HL-60 (cell line): ENCODE results near the gene CYP2A6.
"Not testable (repeated sequence)": the region's sequence is repeated elsewhere in the genome, so short reads cannot be mapped to it uniquely, and the experiment has no call there.

ENCODE experiments used
- DNase-seq, 2 experiments: peaks; one replicate each; pipeline ENCODE4 v3.0.0-alpha.2; 2010 to 2020; ENCODE audit warnings: low read depth in 1 of 2, low spot score in 1 of 2
- H3K27ac ChIP-seq: fragments of 250-450 bp; sonication (Bioruptor Pico); replicated peaks from 2 replicates; pipeline ENCODE4 v1.5.1; 2020; ENCODE audit warnings: mild to moderate bottlenecking, moderate library complexity
- H3K27me3 ChIP-seq: fragments of 250-450 bp; sonication (Bioruptor Pico); 2 replicates; pipeline ENCODE4 v1.5.1; 2021; ENCODE audit warnings: mild to moderate bottlenecking, moderate library complexity; ENCODE audit not compliant: insufficient read depth, poor library complexity, severe bottlenecking
- H3K4me3 ChIP-seq: replicated peaks from 2 replicates; pipeline ENCODE4 v1.5.1; 2011; ENCODE audit warnings: mild to moderate bottlenecking, control low read depth, low read length; ENCODE audit not compliant: insufficient read depth
- GABPA ChIP-seq: IDR thresholded peaks from 2 replicates; pipeline ENCODE4 v1.6.1; 2012; ENCODE audit warnings: low read depth
- POLR2AphosphoS5 ChIP-seq: IDR thresholded peaks from 2 replicates; pipeline ENCODE4 v1.6.1; 2012; ENCODE audit warnings: low read depth
- SPI1 ChIP-seq: IDR thresholded peaks from 2 replicates; pipeline ENCODE4 v1.6.1; 2012; ENCODE audit warnings: low read depth, mild to moderate bottlenecking, borderline replicate concordance
- TF ChIP-seq, protein P1 (sequence below): IDR thresholded peaks from 2 replicates; pipeline ENCODE4 v1.6.1; 2012; ENCODE audit warnings: low read depth; ENCODE audit not compliant: insufficient replicate concordance
- TF ChIP-seq, protein P2 (sequence below): IDR thresholded peaks from one replicate; pipeline ENCODE4 v1.5.1; 2011; ENCODE audit warnings: low read length, control low read depth, inconsistent platforms; ENCODE audit not compliant: insufficient read depth

Gene CYP2A6

GRCh38 chr19:40875526-40875951 is 25.3 kb upstream of the CYP2A6 start:
- peak; percentile 31; the same call in 1 of the 2 replicates for TF ChIP-seq SPI1
- not testable (repeated sequence) for H3K27me3 ChIP-seq
- peak overlapping the region; percentile 15 for H3K4me3 ChIP-seq
- peak; percentile 88 to 99 for DNase-seq
- peak overlapping the region; percentile 39 for H3K27ac ChIP-seq

- Histone ChIP-seq H3K4me3 (peak overlapping the region; percentile 15), H3K27ac (peak overlapping the region; percentile 39)
- not testable (repeated sequence) for H3K27me3 ChIP-seq, DNase-seq
Measured at GRCh38 chr19:40874874-40875273, 24.6 kb upstream of the CYP2A6 start.

DNA sequence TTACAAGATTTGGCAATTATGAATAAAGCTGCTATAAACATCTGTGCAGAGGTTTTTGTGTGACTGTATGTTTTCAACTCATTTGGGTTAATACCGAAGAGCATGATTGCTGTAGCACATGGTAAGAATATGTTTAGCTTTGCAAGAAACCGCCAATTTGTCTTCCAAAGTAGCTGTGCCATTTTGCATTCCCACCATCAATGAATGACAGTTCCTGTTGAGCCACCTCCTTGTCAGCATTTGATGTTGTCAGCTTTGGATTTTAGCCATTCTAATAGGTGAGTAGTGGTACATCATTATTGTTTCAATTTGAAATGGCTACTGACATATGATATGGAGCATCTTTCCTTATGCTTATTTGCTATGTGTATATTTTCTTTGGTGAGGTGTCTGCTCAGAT is 23.6 kb upstream of the CYP2A6 start:
- H3K27me3 ChIP-seq, H3K4me3 ChIP-seq, DNase-seq, H3K27ac ChIP-seq: not testable (repeated sequence)

DNA sequence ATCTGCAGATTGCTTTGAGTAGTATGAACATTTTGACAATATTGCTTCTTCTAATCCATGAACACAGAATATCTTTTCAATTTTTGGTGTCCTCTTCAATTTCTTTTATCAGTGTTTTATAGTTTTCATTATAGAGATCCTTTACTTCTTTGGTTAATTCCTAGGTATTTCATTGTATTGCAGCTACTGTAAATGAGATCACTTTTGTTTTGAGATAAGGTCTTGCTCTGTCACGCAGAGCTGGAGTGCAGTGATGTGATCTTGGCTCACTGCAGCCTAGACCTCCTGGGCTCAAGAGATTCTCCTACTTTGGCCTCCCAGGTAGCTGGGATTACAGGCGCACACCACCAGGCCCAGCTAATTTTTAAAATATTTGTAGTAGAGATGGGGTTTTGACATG is 22.0 kb upstream of the CYP2A6 start:
- Histone ChIP-seq H3K27ac (no peak overlapping the region), H3K4me3 (no peak overlapping the region), H3K27me3 (no peaks in the 10 kb centered on the region)
- TF ChIP-seq, protein P1, sequence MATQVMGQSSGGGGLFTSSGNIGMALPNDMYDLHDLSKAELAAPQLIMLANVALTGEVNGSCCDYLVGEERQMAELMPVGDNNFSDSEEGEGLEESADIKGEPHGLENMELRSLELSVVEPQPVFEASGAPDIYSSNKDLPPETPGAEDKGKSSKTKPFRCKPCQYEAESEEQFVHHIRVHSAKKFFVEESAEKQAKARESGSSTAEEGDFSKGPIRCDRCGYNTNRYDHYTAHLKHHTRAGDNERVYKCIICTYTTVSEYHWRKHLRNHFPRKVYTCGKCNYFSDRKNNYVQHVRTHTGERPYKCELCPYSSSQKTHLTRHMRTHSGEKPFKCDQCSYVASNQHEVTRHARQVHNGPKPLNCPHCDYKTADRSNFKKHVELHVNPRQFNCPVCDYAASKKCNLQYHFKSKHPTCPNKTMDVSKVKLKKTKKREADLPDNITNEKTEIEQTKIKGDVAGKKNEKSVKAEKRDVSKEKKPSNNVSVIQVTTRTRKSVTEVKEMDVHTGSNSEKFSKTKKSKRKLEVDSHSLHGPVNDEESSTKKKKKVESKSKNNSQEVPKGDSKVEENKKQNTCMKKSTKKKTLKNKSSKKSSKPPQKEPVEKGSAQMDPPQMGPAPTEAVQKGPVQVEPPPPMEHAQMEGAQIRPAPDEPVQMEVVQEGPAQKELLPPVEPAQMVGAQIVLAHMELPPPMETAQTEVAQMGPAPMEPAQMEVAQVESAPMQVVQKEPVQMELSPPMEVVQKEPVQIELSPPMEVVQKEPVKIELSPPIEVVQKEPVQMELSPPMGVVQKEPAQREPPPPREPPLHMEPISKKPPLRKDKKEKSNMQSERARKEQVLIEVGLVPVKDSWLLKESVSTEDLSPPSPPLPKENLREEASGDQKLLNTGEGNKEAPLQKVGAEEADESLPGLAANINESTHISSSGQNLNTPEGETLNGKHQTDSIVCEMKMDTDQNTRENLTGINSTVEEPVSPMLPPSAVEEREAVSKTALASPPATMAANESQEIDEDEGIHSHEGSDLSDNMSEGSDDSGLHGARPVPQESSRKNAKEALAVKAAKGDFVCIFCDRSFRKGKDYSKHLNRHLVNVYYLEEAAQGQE: no peak
- TF ChIP-seq GABPA (no peak), SPI1 (no peak), POLR2AphosphoS5 (no peak)
- TF ChIP-seq, protein P2, sequence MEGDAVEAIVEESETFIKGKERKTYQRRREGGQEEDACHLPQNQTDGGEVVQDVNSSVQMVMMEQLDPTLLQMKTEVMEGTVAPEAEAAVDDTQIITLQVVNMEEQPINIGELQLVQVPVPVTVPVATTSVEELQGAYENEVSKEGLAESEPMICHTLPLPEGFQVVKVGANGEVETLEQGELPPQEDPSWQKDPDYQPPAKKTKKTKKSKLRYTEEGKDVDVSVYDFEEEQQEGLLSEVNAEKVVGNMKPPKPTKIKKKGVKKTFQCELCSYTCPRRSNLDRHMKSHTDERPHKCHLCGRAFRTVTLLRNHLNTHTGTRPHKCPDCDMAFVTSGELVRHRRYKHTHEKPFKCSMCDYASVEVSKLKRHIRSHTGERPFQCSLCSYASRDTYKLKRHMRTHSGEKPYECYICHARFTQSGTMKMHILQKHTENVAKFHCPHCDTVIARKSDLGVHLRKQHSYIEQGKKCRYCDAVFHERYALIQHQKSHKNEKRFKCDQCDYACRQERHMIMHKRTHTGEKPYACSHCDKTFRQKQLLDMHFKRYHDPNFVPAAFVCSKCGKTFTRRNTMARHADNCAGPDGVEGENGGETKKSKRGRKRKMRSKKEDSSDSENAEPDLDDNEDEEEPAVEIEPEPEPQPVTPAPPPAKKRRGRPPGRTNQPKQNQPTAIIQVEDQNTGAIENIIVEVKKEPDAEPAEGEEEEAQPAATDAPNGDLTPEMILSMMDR: no peak
- DNase-seq: no peak

DNA sequence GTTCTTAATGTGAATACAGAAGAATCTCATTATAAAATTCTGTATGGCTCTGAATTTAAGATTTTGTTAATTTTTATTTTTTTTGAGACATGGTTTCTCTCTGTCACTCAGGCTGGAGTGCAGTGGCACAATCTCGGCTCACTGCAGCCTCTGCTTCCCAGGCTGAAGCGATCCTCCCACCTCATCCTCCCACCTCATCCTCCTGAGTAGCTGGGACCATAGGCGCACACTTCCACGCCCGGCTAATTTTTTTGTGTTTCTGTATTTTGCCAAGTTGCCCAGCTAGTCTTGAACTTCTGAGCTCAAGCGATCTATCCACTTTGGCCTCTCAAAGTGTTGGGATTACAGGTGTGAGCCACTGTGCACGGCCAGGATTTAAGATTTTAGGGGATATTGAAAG is 17.5 kb upstream of the CYP2A6 start:
- no peak overlapping the region for H3K27ac ChIP-seq
- H3K27me3 ChIP-seq: no peaks in the 10 kb centered on the region
- DNase-seq: no peak
- no peak overlapping the region for H3K4me3 ChIP-seq
- no peak for TF ChIP-seq POLR2AphosphoS5
- TF ChIP-seq, protein P2: no peak
- TF ChIP-seq SPI1: no peak
- no peak for TF ChIP-seq GABPA
- TF ChIP-seq, protein P1: no peak

- DNase-seq, H3K4me3 ChIP-seq: not testable (repeated sequence)
- peak overlapping the region; percentile 74 for H3K27ac ChIP-seq
Measured at GRCh38 chr19:40864739-40865496, 14.7 kb upstream of the CYP2A6 start.

More at GRCh38 chr19:40864739-40865496, 14.7 kb upstream of the CYP2A6 start:
- not testable (repeated sequence) for H3K27me3 ChIP-seq
